Loucy (cell line): Measurements from ENCODE around the gene MALT1.

Source experiments
- H2AFZ ChIP-seq: fragments of 200-600 bp; sonication (generic); 2 replicates; pipeline ENCODE4 v1.6.0; 2016; ENCODE audit warnings: antibody characterized with exemption, mild to moderate bottlenecking, low read length, moderate library complexity
- H3F3A ChIP-seq: fragments of 200-600 bp; 2 replicates; pipeline ENCODE4 v1.6.0; 2016; ENCODE audit warnings: antibody characterized with exemption, low read depth, mild to moderate bottlenecking
- H3K27me3 ChIP-seq: fragments of 200-600 bp; sonication (generic); 2 replicates; pipeline ENCODE4 v1.6.1; 2014; ENCODE audit warnings: low read length, mild to moderate bottlenecking; ENCODE audit not compliant: insufficient read depth, poor library complexity, severe bottlenecking
- H3K36me3 ChIP-seq: fragments of 200-600 bp; sonication (generic); 2 replicates; pipeline ENCODE4 v1.6.1; 2016; ENCODE audit warnings: low read length; ENCODE audit not compliant: insufficient read depth
- H3K4me1 ChIP-seq: fragments of 200-600 bp; sonication (generic); 2 replicates; pipeline ENCODE4 v1.5.1; 2014; ENCODE audit warnings: low read length, mild to moderate bottlenecking; ENCODE audit not compliant: insufficient read depth, poor library complexity, severe bottlenecking
- H3K4me2 ChIP-seq: fragments of 200-600 bp; sonication (generic); 2 replicates; pipeline ENCODE4 v1.6.0; 2014; ENCODE audit warnings: antibody characterized with exemption, low read length, low read depth, mild to moderate bottlenecking; ENCODE audit not compliant: poor library complexity, severe bottlenecking
- H3K4me3 ChIP-seq: fragments of 200-600 bp; sonication (generic); 2 replicates; pipeline ENCODE4 v1.5.1; 2014; ENCODE audit warnings: low read length, mild to moderate bottlenecking, mixed read lengths; ENCODE audit not compliant: poor library complexity, severe bottlenecking
- H3K79me2 ChIP-seq: fragments of 200-600 bp; sonication (generic); 2 replicates; pipeline ENCODE4 v1.6.1; 2014; ENCODE audit warnings: low read length; ENCODE audit not compliant: insufficient read depth
- H3K9ac ChIP-seq: fragments of 200-600 bp; sonication (generic); 2 replicates; pipeline ENCODE4 v1.6.0; 2014; ENCODE audit warnings: mild to moderate bottlenecking, low read depth, low read length, moderate library complexity; ENCODE audit not compliant: poor library complexity, severe bottlenecking
- H3K9me2 ChIP-seq: fragments of 200-600 bp; sonication (generic); replicated peaks from 2 replicates; pipeline ENCODE4 v1.6.1; 2016; ENCODE audit warnings: low read depth, low read length, mixed read lengths
- H3K9me3 ChIP-seq: fragments of 200-600 bp; sonication (generic); 2 replicates; pipeline ENCODE4 v1.6.1; 2014; ENCODE audit warnings: mild to moderate bottlenecking, antibody characterized with exemption, low read length, low read depth; ENCODE audit not compliant: insufficient read depth
- H4K20me1 ChIP-seq: fragments of 200-600 bp; sonication (generic); 2 replicates; pipeline ENCODE4 v1.6.0; 2014; ENCODE audit warnings: antibody characterized with exemption, low read length, mild to moderate bottlenecking; ENCODE audit not compliant: insufficient read depth, poor library complexity, severe bottlenecking
- EZH2phosphoT487 ChIP-seq: fragments of 200-600 bp; IDR thresholded peaks from 2 replicates; pipeline ENCODE4 v1.6.1; 2018; ENCODE audit warnings: antibody characterized with exemption, mild to moderate bottlenecking, moderate library complexity, borderline replicate concordance
- TF ChIP-seq, protein P1 (sequence below): fragments of 200-600 bp; sonication (generic); conservative IDR thresholded peaks from 2 replicates; pipeline ENCODE4 v1.5.1; 2014; ENCODE audit warnings: mild to moderate bottlenecking, antibody characterized with exemption, low read length

MALT1 gene

DNA sequence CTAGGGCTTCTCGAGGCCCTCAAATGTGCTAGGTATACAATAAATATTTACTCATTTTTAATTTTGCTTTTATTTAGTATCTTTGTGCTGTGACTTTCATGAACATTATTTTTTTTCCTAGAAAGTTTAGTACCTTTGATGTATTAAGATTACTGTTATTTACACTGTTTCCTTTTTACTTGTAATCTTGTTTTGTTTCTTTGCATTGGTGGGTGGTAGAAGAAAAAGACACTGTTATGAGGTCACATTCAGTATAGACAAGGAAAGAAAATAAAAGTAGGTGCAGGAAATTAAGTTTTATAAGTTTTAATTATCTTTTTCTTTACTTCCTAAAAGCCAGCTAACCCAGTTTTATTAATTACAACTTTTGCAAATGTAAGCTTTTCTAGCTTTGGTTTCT, 23.0 kb downstream of the MALT1 start:
- H3K4me3 ChIP-seq: no peak overlapping the region
- no peak for TF ChIP-seq EZH2phosphoT487
- TF ChIP-seq, protein P1, sequence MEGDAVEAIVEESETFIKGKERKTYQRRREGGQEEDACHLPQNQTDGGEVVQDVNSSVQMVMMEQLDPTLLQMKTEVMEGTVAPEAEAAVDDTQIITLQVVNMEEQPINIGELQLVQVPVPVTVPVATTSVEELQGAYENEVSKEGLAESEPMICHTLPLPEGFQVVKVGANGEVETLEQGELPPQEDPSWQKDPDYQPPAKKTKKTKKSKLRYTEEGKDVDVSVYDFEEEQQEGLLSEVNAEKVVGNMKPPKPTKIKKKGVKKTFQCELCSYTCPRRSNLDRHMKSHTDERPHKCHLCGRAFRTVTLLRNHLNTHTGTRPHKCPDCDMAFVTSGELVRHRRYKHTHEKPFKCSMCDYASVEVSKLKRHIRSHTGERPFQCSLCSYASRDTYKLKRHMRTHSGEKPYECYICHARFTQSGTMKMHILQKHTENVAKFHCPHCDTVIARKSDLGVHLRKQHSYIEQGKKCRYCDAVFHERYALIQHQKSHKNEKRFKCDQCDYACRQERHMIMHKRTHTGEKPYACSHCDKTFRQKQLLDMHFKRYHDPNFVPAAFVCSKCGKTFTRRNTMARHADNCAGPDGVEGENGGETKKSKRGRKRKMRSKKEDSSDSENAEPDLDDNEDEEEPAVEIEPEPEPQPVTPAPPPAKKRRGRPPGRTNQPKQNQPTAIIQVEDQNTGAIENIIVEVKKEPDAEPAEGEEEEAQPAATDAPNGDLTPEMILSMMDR: no peak
- H3F3A ChIP-seq: no peaks in the 10 kb centered on the region
- peaks cover 10% of the 10 kb centered on the region for H3K4me1 ChIP-seq
- no peak overlapping the region for H2AFZ ChIP-seq
- H4K20me1 ChIP-seq: no peaks in the 10 kb centered on the region
- no peaks in the 10 kb centered on the region for H3K27me3 ChIP-seq
- peaks cover 37% of the 10 kb centered on the region; the same call in 1 of the 2 replicates for H3K36me3 ChIP-seq
- no peaks in the 10 kb centered on the region for H3K9me2 ChIP-seq
- no peak overlapping the region for H3K4me2 ChIP-seq
- peaks cover 11% of the 10 kb centered on the region; the same call in 1 of the 2 replicates for H3K79me2 ChIP-seq
- no peaks in the 10 kb centered on the region for H3K9me3 ChIP-seq
- no peak overlapping the region for H3K9ac ChIP-seq

DNA sequence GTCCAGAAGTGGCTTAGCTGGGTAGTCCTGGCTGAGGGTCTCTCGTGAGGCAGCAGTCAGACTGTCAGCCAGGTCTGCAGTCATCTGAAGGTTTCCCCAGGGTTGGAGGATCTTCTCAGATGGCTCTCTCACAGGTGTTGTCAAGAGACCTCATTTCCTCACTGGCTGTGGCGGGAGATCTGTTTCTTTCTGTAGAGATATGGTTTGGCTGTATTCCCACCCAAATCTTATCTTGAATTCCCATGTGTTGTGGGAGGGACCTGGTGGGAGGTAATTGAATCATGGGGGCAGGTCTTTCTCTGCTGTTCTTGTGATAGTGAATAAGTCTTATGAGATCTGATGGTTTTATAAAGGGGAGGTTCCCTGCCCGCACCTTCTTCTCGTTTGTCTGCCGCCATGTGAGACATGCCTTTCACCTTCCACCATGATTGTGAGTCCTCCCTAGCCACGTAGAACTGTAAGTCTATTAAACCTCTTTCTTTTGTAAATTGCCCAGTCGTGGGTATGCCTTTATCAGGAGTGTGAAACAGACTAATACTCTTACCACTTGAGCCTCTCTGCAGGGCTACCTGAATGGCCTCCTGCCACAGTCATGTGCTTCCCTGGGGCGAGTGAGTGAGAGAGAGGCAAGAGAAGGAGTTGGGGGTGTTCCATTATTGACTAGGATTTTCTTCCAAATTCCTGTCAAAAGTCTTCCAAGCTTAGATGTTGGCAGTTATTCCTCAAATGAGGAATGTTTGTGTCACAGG, 23.6 kb downstream of the MALT1 start:
- H3F3A ChIP-seq: no peaks in the 10 kb centered on the region
- no peaks in the 10 kb centered on the region for H3K9me2 ChIP-seq
- no peak for TF ChIP-seq EZH2phosphoT487
- TF ChIP-seq, protein P1: no peak
- H3K27me3 ChIP-seq: no peaks in the 10 kb centered on the region
- H4K20me1 ChIP-seq: no peaks in the 10 kb centered on the region
- no peaks in the 10 kb centered on the region for H3K9me3 ChIP-seq
- no peak overlapping the region for H3K9ac ChIP-seq
- no peak overlapping the region for H3K4me2 ChIP-seq
- no peak overlapping the region for H3K4me3 ChIP-seq
- H2AFZ ChIP-seq: no peak overlapping the region
- H3K36me3 ChIP-seq: peaks cover 31% of the 10 kb centered on the region; the same call in 1 of the 2 replicates
- H3K79me2 ChIP-seq: peaks cover 7% of the 10 kb centered on the region; the same call in 1 of the 2 replicates
- H3K4me1 ChIP-seq: peaks cover 10% of the 10 kb centered on the region

DNA sequence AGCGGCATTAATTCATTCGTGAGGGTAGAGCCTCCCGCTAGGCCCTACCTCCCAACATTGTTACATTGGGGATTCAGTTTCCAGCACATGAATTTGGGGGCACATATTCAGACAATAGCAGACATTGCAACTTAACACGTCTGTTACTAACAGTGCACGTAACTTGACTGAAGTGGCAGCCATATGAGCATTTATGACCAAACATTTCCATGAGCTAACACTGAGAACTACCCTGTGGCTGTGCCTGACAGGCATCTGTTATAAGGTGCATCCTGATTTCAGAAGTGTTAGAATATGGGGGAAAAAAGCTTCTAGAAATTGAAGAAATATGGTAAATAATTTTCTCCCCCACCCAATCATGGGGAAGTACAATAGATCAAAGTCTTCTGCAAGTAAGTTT, 24.5 kb downstream of the MALT1 start:
- Histone ChIP-seq H3K27me3 (no peaks in the 10 kb centered on the region), H3K4me2 (no peak overlapping the region), H3K9me3 (no peaks in the 10 kb centered on the region), H3K36me3 (peaks cover 26% of the 10 kb centered on the region; the same call in 1 of the 2 replicates), H3F3A (no peaks in the 10 kb centered on the region), H3K4me3 (no peak overlapping the region), H4K20me1 (no peaks in the 10 kb centered on the region), H3K9ac (no peak overlapping the region), H3K79me2 (peaks cover 5% of the 10 kb centered on the region; the same call in 1 of the 2 replicates), H2AFZ (no peak overlapping the region), H3K4me1 (peaks cover 10% of the 10 kb centered on the region), H3K9me2 (no peaks in the 10 kb centered on the region)
- TF ChIP-seq EZH2phosphoT487: no peak
- TF ChIP-seq, protein P1: no peak
